Measurements from ENCODE around the gene SLC38A9. TPM values are rescaled to one million over a fixed set of nuclear protein-coding genes. Genes with fewer than 3 reads are reported as not detected.

SLC38A9 gene
- polyA plus RNA-seq, 1 donor (not counting 4 experiments of a cell fraction or from before 2014, with no cell fraction given), result 43.3 TPM

DNA sequence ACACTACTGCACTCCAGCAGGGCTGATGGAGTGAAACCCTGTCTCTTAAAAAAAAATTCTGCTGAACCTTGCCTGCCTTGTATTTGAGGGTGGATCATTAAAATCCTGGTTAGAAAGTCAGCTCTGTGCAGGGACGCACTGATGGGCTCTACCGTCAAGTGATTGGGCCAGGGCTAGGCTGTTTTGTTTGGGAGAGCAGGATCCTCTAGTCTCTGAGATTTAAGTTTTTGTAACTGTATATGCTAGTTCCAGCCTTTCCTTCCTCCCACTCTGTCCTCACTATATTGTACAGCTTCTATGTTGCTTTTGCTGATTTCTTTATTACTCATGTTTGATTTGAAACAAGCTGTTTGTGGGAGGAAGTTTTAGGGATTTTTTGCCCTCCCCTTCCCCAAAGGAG lies 37.3 kb upstream of the SLC38A9 start:
- H3K79me2 ChIP-seq (ENCODE audit: control insufficient read depth, insufficient read depth, low read length), result no peaks in the 10 kb centered on the region
- no peaks in the 10 kb centered on the region for H3K9me3 ChIP-seq (ENCODE audit: control insufficient read depth, low read depth, low read length)
- TF ChIP-seq, protein P1, sequence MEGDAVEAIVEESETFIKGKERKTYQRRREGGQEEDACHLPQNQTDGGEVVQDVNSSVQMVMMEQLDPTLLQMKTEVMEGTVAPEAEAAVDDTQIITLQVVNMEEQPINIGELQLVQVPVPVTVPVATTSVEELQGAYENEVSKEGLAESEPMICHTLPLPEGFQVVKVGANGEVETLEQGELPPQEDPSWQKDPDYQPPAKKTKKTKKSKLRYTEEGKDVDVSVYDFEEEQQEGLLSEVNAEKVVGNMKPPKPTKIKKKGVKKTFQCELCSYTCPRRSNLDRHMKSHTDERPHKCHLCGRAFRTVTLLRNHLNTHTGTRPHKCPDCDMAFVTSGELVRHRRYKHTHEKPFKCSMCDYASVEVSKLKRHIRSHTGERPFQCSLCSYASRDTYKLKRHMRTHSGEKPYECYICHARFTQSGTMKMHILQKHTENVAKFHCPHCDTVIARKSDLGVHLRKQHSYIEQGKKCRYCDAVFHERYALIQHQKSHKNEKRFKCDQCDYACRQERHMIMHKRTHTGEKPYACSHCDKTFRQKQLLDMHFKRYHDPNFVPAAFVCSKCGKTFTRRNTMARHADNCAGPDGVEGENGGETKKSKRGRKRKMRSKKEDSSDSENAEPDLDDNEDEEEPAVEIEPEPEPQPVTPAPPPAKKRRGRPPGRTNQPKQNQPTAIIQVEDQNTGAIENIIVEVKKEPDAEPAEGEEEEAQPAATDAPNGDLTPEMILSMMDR (optimal IDR thresholded peaks at IDR 0.05 in 1 of 3, IDR thresholded peaks at IDR 0.05 in 1 of 3, conservative IDR thresholded peaks at IDR 0.05 in 1 of 3; ENCODE audit: extremely low read depth in 1 of 3, insufficient read depth in 2 of 3, low read length in 3 of 3), result no peak
- no peak for TF ChIP-seq EZH2 (IDR thresholded peaks at IDR 0.05; ENCODE audit: low read length)
- no peaks in the 10 kb centered on the region for H3K9me1 ChIP-seq (ENCODE audit: control insufficient read depth, extremely low read depth, insufficient read depth, low read length)
- H3K9ac ChIP-seq (ENCODE audit: control insufficient read depth, extremely low read depth, insufficient read depth, low read length), result no peak overlapping the region
- DNase-seq (ENCODE audit: low read depth, low spot score) (no peak), FAIRE-seq (no peak)
- H2AFZ ChIP-seq (ENCODE audit: control insufficient read depth, low read length), result no peak overlapping the region
- no peak overlapping the region for H3K4me3 ChIP-seq (ENCODE audit: control insufficient read depth in 2 of 3, extremely low read depth in 1 of 3, insufficient read depth in 2 of 3, low read depth in 1 of 3, low read length in 3 of 3)
- H3K36me3 ChIP-seq (ENCODE audit: control insufficient read depth in 2 of 2, extremely low read depth in 1 of 2, insufficient read depth in 2 of 2, low read length in 2 of 2), result no peaks in the 10 kb centered on the region
- no peak overlapping the region for H3K4me2 ChIP-seq (ENCODE audit: control insufficient read depth, extremely low read depth, insufficient read depth, low read depth, low read length)
- no peaks in the 10 kb centered on the region for H3K4me1 ChIP-seq (ENCODE audit: control insufficient read depth, extremely low read depth, insufficient read depth, low read length)
- H3K27me3 ChIP-seq (ENCODE audit: control insufficient read depth, extremely low read depth, insufficient read depth, low read length), result no peaks in the 10 kb centered on the region
- dilution Hi-C loops (cut with MboI; ENCODE audit: extremely low pct_ligation_motif_present, low sequenced_read_pairs), result no loop called here
- no peaks in the 10 kb centered on the region for H4K20me1 ChIP-seq (ENCODE audit: control insufficient read depth, extremely low read depth, insufficient read depth, low read length)
- no peak overlapping the region for H3K27ac ChIP-seq (ENCODE audit: control insufficient read depth, insufficient read depth, low read length)

DNA sequence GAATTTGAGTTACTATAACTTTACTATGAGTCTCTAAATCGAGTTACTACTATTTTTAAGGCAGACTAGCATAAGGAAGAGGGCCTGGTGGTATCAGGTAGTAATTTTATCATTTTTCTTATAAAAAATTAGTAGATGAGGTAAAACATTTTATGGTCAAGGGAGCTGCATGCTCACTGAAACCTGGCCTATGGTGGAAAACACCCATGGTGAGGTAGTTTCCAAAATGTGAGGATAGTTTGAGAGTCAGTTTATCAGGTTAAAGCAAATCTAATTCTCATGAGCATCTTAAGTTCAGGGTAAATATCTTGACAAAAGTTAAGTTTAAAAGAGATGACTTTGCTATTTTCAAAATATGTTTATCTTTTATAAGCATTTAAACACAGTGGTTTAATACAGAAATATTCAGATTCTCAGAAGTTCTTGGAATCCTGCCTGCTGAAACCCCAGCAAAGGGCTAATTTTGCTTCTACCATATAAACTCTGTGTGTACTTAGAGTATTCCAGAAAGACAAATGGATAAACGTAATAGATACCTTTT lies 35.7 kb upstream of the SLC38A9 start:
- TF ChIP-seq, protein P1 (optimal IDR thresholded peaks at IDR 0.05 in 1 of 3, IDR thresholded peaks at IDR 0.05 in 1 of 3, conservative IDR thresholded peaks at IDR 0.05 in 1 of 3; ENCODE audit: extremely low read depth in 1 of 3, insufficient read depth in 2 of 3, low read length in 3 of 3), result no peak
- TF ChIP-seq EZH2 (IDR thresholded peaks at IDR 0.05; ENCODE audit: low read length), result no peak
- H3K4me2 ChIP-seq (ENCODE audit: control insufficient read depth, extremely low read depth, insufficient read depth, low read depth, low read length), result no peak overlapping the region
- H3K4me3 ChIP-seq (ENCODE audit: control insufficient read depth in 2 of 3, extremely low read depth in 1 of 3, insufficient read depth in 2 of 3, low read depth in 1 of 3, low read length in 3 of 3), result no peak overlapping the region
- FAIRE-seq (no peak), DNase-seq (ENCODE audit: low read depth, low spot score) (no peak)
- dilution Hi-C loops (cut with MboI; ENCODE audit: extremely low pct_ligation_motif_present, low sequenced_read_pairs), result no loop called here
- no peak overlapping the region for H2AFZ ChIP-seq (ENCODE audit: control insufficient read depth, low read length)
- no peaks in the 10 kb centered on the region for H3K9me1 ChIP-seq (ENCODE audit: control insufficient read depth, extremely low read depth, insufficient read depth, low read length)
- no peaks in the 10 kb centered on the region for H3K36me3 ChIP-seq (ENCODE audit: control insufficient read depth in 2 of 2, extremely low read depth in 1 of 2, insufficient read depth in 2 of 2, low read length in 2 of 2)
- no peaks in the 10 kb centered on the region for H4K20me1 ChIP-seq (ENCODE audit: control insufficient read depth, extremely low read depth, insufficient read depth, low read length)
- H3K9me3 ChIP-seq (ENCODE audit: control insufficient read depth, low read depth, low read length), result no peaks in the 10 kb centered on the region
- no peaks in the 10 kb centered on the region for H3K79me2 ChIP-seq (ENCODE audit: control insufficient read depth, insufficient read depth, low read length)
- no peaks in the 10 kb centered on the region for H3K27me3 ChIP-seq (ENCODE audit: control insufficient read depth, extremely low read depth, insufficient read depth, low read length)
- no peak overlapping the region for H3K9ac ChIP-seq (ENCODE audit: control insufficient read depth, extremely low read depth, insufficient read depth, low read length)
- no peaks in the 10 kb centered on the region for H3K4me1 ChIP-seq (ENCODE audit: control insufficient read depth, extremely low read depth, insufficient read depth, low read length)
- no peak overlapping the region for H3K27ac ChIP-seq (ENCODE audit: control insufficient read depth, insufficient read depth, low read length)

Data from keratinocyte (primary cell).